ENCODE data around the gene MOB1B.
"Not testable (repeated sequence)": the region's sequence is repeated elsewhere in the genome, so short reads cannot be mapped to it uniquely, and the experiment has no call there.

The MOB1B gene

GRCh38 chr4:71004281-71004851, 102.2 kb downstream of the MOB1B start:
- Histone ChIP-seq H3K9me2 (replicated peaks; ENCODE audit: insufficient read depth, low read length) (no peaks in the 10 kb centered on the region), H3K9me3 (replicated peaks; ENCODE audit: insufficient read depth, low read length) (no peaks in the 10 kb centered on the region), H3K4me3 (ENCODE audit: low read length) (no peak overlapping the region), H3K27ac (ENCODE audit: low read length) (no peak overlapping the region), H3K36me3 (replicated peaks; ENCODE audit: insufficient read depth, low read length) (no peaks in the 10 kb centered on the region), H3K79me2 (ENCODE audit: low read length) (peaks cover 84% of the 10 kb centered on the region), H2AFZ (ENCODE audit: low read length) (no peak overlapping the region), H4K20me1 (ENCODE audit: insufficient read depth, low read length) (peaks cover 14% of the 10 kb centered on the region), H3K4me2 (ENCODE audit: low read depth, low read length) (peak overlapping the region; percentile 32; the same call in 1 of the 2 replicates), H3K27me3 (replicated peaks; ENCODE audit: insufficient read depth, low read length) (no peaks in the 10 kb centered on the region), H3F3A (ENCODE audit: insufficient read depth, low read length) (peaks cover 24% of the 10 kb centered on the region), H3K4me1 (ENCODE audit: low read length) (peaks cover 18% of the 10 kb centered on the region), H3K9ac (ENCODE audit: low read length) (no peak overlapping the region)
- peak; percentile 66 for DNase-seq
- TF ChIP-seq CTCF (IDR thresholded peaks at IDR 0.05; ENCODE audit: low read length), result no peak
- TF ChIP-seq EZH2phosphoT487 (IDR thresholded peaks at IDR 0.05; ENCODE audit: low read length), result no peak
- TF ChIP-seq EZH2 (optimal IDR thresholded peaks at IDR 0.05; ENCODE audit: low read depth, low read length), result no peak

GRCh38 chr4:71005025-71005424, 102.9 kb downstream of the MOB1B start:
- not testable (repeated sequence) for H2AFZ ChIP-seq (ENCODE audit: low read length); H3K4me3 ChIP-seq (ENCODE audit: low read length); H3K9me2 ChIP-seq (replicated peaks; ENCODE audit: insufficient read depth, low read length); H3K9me3 ChIP-seq (replicated peaks; ENCODE audit: insufficient read depth, low read length); H3K27ac ChIP-seq (ENCODE audit: low read length); H3K4me2 ChIP-seq (ENCODE audit: low read depth, low read length); H3K9ac ChIP-seq (ENCODE audit: low read length); H3K36me3 ChIP-seq (replicated peaks; ENCODE audit: insufficient read depth, low read length); DNase-seq; H3K27me3 ChIP-seq (replicated peaks; ENCODE audit: insufficient read depth, low read length)
- Histone ChIP-seq H4K20me1 (ENCODE audit: insufficient read depth, low read length) (peaks cover 14% of the 10 kb centered on the region), H3K4me1 (ENCODE audit: low read length) (peaks cover 18% of the 10 kb centered on the region), H3F3A (ENCODE audit: insufficient read depth, low read length) (peaks cover 27% of the 10 kb centered on the region), H3K79me2 (ENCODE audit: low read length) (peaks cover 86% of the 10 kb centered on the region)

- peaks cover 27% of the 10 kb centered on the region for H3F3A ChIP-seq (ENCODE audit: insufficient read depth, low read length)
- peaks cover 85% of the 10 kb centered on the region for H3K79me2 ChIP-seq (ENCODE audit: low read length)
- H3K27me3 ChIP-seq (replicated peaks; ENCODE audit: insufficient read depth, low read length), result no peaks in the 10 kb centered on the region
- TF ChIP-seq EZH2 (optimal IDR thresholded peaks at IDR 0.05; ENCODE audit: low read depth, low read length), result no peak
- peak; percentile 88 for TF ChIP-seq EZH2phosphoT487 (IDR thresholded peaks at IDR 0.05; ENCODE audit: low read length)
- TF ChIP-seq CTCF (IDR thresholded peaks at IDR 0.05; ENCODE audit: low read length), result no peak
- H3K36me3 ChIP-seq (replicated peaks; ENCODE audit: insufficient read depth, low read length), result peaks cover under 1% of the 10 kb centered on the region; the same call in 1 of the 2 replicates
- peak; percentile 85 for DNase-seq
- no peaks in the 10 kb centered on the region for H3K9me3 ChIP-seq (replicated peaks; ENCODE audit: insufficient read depth, low read length)
- peak overlapping the region; percentile 31; the same call in 1 of the 2 replicates for H3K27ac ChIP-seq (ENCODE audit: low read length)
- H3K4me2 ChIP-seq (ENCODE audit: low read depth, low read length), result peak overlapping the region; percentile 45; the same call in 1 of the 2 replicates
- H3K4me3 ChIP-seq (ENCODE audit: low read length), result no peak overlapping the region
- H3K9me2 ChIP-seq (replicated peaks; ENCODE audit: insufficient read depth, low read length), result no peaks in the 10 kb centered on the region
- no peak overlapping the region for H3K9ac ChIP-seq (ENCODE audit: low read length)
- H2AFZ ChIP-seq (ENCODE audit: low read length), result no peak overlapping the region
- peaks cover 18% of the 10 kb centered on the region for H3K4me1 ChIP-seq (ENCODE audit: low read length)
- H4K20me1 ChIP-seq (ENCODE audit: insufficient read depth, low read length), result peaks cover 14% of the 10 kb centered on the region
Observed at GRCh38 chr4:71006203-71006907, 104.2 kb downstream of the MOB1B start.

GRCh38 chr4:71008196-71008595, 106.0 kb downstream of the MOB1B start:
- Histone ChIP-seq H3K4me1 (ENCODE audit: low read length) (peaks cover 18% of the 10 kb centered on the region), H3K9me3 (replicated peaks; ENCODE audit: insufficient read depth, low read length) (no peaks in the 10 kb centered on the region), H4K20me1 (ENCODE audit: insufficient read depth, low read length) (peaks cover 14% of the 10 kb centered on the region), H3K4me3 (ENCODE audit: low read length) (no peak overlapping the region), H2AFZ (ENCODE audit: low read length) (no peak overlapping the region), H3K4me2 (ENCODE audit: low read depth, low read length) (no peak overlapping the region), H3K27me3 (replicated peaks; ENCODE audit: insufficient read depth, low read length) (no peaks in the 10 kb centered on the region), H3K9me2 (replicated peaks; ENCODE audit: insufficient read depth, low read length) (no peaks in the 10 kb centered on the region), H3K9ac (ENCODE audit: low read length) (no peak overlapping the region), H3K79me2 (ENCODE audit: low read length) (peaks cover 80% of the 10 kb centered on the region), H3K27ac (ENCODE audit: low read length) (no peak overlapping the region), H3K36me3 (replicated peaks; ENCODE audit: insufficient read depth, low read length) (peaks cover 7% of the 10 kb centered on the region; the same call in 1 of the 2 replicates), H3F3A (ENCODE audit: insufficient read depth, low read length) (peaks cover 27% of the 10 kb centered on the region)
- no peak for DNase-seq
- TF ChIP-seq CTCF (IDR thresholded peaks at IDR 0.05; ENCODE audit: low read length), result no peak

Measured in MM.1S (cell line).